GM23248 (cell line): ENCODE data around the gene CD93.

Experiments used
- EZH2 ChIP-seq: fragments of 200-600 bp; sonication (generic); IDR thresholded peaks from 2 replicates; pipeline ENCODE4 v1.6.1; 2018; ENCODE audit warnings: antibody characterized with exemption, mild to moderate bottlenecking; ENCODE audit not compliant: insufficient read depth, poor library complexity, severe bottlenecking
- EZH2phosphoT487 ChIP-seq: fragments of 200-600 bp; sonication (generic); IDR thresholded peaks from 2 replicates; pipeline ENCODE4 v1.6.1; 2018; ENCODE audit warnings: antibody characterized with exemption, moderate library complexity, mild to moderate bottlenecking, low read depth; ENCODE audit not compliant: insufficient read depth

DNA sequence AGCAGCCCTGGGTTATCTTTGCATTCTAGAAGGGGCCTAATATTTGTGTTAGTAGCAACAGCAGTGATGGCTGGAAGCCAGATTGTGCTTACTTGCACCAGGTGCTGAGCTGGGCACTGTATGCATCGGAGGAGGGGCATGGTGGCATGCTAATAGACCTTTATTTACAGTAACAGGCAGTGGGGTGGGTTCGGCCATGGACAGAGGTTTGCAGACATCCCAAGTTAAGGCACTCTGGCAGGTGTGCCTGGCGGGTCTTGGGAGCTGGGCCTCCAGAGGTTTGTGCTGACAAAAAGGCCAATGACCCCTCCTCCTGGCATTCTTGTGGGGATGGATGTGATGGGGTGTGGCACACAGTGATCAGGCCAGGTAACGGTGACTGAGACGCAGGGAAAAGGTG lies 39.0 kb upstream of the CD93 start:
- no peak for TF ChIP-seq EZH2phosphoT487
- TF ChIP-seq EZH2 = no peak
